Renal cortex interstitium (tissue), 11 donors: ENCODE measurements around the gene KIF7. TPM values are rescaled to one million over a fixed set of nuclear protein-coding genes. Genes with fewer than 3 reads are reported as not detected.

Source experiments
- DNase-seq, 11 donors: peaks; one replicate each; pipeline ENCODE4 v3.0.0-alpha.2; 2013; ENCODE audit warnings: low read depth in 9 of 11, low spot score in 4 of 11; ENCODE audit errors: extremely low read depth in 1 of 11
- polyA plus RNA-seq, 3 donors: library from polyadenylated mRNA; unstranded; fragments of 120-200 nt; gene quantifications; one replicate each; pipeline ENCODE4 v1.2.1, GENCODE V29; 2013; ENCODE audit not compliant: insufficient read length in 3 of 3

KIF7 gene
- polyA plus RNA-seq, 3 donors: 9.3 to 14.2 (median 13.9) TPM

DNA sequence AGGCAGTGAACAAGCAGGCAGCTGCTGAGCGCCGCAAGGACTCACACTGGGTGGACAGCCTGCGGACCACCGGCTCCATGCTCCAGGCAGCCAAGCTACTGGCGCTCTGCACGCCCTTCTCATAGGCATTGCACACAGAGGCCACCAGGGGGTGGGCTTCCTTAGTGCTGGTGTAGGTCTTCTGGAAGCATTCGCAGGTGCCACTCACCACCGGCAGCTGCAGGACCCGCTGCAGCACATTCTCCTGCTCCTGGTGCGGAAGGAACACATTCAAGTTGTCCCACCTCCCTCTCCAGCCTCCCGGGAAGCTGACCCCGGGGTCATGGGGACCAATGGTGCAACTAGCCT, 17.9 kb upstream of the KIF7 start:
- DNase-seq: no peak

DNA sequence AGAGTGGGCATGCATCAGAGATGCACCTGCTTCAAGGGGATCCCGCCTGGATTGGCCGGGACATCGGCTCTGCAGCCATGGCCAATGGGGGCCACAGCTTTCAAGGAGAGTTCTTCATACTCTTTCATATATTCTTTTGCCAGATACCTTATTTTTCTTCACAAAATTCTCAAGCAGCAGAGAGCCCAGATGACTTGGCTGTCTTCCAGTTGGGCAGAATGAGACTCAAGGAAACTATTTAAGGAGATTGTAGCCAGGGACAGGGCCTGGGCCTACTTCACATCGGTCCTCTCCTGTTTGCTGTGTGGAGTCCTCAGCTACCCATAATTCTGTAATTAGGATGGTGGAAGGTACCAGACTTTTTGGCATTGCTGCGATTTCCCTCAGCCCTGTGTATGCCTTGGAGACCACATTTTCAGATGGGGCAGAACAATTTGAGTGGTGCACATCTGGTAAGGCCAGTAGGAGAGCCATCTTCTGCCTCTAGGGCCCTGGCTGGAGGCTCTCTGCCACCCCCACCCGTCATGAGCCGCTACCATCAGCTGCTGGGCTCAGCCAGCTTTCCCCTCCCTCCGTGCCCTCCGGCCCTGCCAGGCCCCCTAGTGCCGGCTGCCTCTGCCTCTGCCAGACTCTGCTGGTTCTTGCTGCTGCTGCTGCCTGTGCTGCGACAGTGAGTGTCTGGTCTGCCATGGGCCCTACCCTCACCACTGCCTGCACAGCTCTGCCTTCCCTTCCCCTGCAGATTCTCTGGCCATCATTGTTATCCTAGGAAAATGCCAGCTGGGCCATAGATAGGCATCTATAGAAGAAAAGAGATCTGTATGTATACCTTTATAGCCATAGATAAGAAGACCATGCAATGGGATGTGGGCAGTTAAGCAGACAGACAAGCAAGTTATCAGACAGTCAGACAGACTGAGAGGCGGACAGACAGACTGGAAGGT, 17.2 kb upstream of the KIF7 start:
- no peak for DNase-seq

DNA sequence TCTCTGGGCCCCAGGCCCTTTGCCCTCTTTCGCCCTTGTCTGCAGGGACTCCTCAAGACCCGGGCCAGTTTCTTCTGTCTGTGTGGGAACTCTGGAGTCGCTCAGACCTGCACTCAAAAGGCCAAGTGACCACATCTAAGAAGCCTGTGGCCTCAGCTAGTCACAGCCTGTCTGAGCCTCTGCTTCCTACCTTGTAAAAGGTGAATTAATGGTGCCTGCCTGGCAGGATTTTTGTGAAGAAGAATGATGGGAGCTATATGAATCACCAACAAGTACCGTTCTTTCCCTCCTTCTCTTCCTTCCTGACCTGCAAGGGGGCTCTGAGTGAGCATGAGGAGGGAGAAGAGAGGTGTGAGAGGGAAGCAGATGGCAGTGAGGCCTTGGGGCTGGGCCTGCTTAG, 16.4 kb upstream of the KIF7 start:
- DNase-seq: no peak

DNA sequence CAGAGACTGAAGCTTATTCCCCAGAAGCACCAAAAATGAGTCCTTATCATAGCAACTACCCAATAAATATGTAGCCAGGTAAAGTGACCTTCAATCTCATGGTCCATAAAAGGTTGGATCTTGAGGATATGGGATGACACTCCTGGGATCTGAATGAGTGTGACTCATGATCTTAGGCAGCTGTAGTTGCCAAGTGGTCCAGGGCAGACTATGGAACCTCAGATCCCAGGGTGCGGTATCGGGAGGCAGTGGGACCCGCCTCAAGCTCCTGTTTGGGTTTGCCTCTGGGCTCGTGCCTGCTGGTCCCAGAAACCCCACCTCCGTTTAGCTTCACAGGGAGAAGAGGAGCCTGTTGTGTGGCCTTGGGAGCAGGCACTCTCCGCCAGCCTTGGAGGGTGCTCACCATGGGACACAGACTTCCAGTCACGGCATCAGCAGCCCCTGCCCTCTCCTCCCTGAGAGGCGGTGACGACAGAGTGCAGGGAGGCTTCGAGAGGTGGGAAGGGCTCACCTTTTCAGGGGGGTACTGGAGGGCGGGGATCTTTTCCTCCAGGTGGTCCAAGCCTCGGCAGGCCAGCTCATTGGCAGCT, 15.8 kb upstream of the KIF7 start:
- no peak for DNase-seq

DNA sequence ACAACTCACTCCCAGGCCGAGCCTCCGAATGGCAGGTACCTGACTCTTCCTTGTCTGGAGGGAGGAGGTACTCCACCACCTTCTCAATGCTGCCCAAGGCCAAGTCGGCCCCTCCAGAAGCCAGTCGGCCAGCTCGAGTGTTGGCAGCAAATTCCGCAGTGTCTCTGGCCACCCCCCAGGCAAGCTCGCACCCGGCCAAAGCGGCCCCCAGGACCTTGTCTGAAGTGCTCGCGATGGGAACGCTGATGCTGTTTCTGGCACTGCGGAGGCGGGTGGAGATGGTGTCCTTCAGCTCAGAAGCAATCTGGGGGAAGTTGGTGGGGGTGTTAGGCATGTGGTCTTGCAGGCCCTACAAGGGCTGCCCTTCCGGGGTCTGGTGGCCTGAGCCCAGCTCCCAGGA, 14.7 kb upstream of the KIF7 start:
- DNase-seq: no peak

DNA sequence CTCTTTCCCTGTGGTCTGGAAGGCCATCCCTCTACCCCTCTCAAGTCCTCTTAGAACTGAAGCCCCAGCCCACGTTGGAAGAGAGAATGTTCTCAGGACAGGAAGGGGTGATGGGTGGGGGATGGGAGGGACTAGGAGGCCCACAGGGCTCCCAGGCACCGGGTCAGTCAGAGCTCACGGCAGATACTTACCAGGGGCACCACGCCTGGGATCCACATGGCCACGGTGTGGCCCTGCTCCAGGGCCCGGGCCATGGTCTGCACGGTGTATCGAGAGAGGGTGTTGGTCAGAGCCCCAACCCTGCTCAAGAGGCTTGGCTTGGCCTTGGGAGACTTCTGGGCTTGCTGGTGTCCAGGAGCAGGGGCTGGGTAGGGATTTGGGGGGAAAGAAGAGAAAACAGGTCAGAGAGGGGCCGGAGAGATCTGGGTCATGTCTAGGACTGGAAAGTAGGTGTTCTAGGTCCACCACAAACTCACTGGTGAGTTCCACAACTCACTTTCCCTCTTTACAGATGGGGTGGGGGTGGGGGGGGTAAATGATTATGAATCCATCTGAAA, 14.1 kb upstream of the KIF7 start:
- no peak for DNase-seq

DNA sequence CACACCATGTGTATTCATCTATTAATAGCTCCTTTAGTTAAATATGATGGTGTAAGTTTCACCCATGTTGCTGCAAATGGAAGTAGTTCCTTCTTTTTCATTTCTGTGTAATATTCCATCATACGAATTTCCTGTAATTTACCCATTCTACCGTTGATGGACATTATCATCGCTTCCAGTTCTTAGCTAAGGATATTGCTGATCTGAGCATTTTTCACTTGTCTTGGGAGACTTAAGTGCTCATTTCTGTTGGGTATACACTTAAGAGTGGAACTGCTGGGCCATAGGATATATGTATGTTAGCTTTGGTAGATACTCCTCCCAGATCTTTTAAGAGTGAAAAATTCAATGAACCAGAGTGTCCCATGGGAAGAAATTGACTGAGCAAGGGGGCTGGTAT, 12.9 kb upstream of the KIF7 start:
- no peak for DNase-seq

DNA sequence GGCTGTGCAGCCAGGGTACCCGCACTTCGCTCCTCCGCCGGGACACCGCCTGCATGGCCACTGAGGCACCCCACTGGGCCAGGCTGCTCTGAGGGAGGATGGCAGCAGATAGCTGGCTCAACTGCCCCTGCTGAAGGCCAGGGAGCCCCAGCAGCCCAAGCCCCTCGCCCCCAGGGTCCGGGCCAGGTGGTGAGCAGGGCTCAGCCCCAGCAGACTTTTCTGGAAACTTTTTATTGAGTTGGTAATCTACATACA, 12.4 kb upstream of the KIF7 start:
- no peak for DNase-seq

DNA sequence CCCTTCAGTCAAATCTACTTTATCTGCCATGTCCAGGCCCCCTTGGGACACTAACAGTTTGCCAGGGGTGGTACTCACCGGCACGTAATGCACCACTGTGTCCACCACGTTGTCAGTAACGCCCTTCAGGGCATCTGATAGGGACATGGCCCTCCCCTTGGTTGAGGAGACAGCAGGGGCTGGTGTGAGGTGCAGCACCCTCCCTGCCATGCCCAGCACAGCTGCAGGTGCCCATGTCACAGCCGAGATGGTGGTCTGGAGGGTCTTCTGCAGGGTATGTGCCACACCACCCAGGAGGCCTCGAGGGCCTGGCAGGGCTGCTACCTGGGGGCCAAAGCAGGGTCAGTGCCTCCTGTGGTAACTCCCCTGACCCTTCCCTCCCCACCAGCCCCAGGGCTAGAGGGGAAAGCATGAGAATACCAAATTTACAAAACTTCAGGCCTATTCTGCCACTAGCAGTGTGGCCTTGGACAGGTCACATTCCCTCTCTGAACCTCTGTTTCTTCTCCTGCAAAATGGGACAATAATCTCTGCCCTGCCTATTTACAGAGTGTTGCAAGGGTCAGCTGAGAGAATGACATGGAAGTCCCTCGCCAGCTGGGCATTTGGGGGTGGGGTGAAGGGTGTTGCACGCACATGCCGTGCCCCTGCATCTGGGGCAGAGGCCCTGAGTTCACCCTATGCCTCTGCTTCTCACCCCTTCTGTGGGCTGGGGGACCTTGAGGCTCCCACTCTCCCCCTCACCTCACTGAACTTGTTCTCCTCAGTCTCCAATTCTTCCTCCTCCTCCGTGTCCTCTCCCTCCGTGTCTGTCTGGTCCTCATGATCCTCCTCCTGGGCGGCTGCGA, 11.8 kb upstream of the KIF7 start:
- DNase-seq: no peak

DNA sequence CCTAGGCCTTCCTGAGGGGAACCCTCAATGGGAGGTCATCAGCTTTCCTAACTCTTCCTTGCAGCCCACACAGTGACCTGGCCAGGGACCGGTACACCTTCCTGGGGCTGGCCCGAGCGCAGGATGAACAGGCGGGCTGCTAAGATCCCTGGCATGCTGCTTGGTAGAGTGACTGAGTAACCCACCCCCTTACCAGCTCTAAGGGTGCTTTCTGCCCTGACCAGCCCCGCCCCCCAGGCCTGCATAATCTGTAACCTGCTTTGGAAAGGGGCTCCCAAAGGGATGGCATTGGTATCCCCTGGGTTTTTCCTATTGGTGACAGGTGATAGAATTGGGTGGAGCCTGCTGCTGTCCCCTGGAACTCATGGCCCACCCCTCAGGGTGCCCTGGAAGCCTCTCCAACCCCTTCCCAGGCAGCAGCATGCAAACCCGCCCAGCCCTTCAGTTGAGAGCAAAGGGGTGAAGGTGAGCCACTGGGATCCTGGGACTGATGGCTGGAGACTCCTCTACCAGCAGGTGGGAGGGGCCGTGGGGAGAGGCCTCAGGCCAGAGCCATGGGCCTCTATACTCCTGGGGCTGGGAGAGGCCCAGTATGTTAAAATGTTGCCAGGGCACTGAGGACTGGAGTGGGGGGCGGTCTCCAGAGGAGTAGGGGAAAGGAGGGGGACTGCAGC, 11.1 kb upstream of the KIF7 start:
- DNase-seq: no peak

DNA sequence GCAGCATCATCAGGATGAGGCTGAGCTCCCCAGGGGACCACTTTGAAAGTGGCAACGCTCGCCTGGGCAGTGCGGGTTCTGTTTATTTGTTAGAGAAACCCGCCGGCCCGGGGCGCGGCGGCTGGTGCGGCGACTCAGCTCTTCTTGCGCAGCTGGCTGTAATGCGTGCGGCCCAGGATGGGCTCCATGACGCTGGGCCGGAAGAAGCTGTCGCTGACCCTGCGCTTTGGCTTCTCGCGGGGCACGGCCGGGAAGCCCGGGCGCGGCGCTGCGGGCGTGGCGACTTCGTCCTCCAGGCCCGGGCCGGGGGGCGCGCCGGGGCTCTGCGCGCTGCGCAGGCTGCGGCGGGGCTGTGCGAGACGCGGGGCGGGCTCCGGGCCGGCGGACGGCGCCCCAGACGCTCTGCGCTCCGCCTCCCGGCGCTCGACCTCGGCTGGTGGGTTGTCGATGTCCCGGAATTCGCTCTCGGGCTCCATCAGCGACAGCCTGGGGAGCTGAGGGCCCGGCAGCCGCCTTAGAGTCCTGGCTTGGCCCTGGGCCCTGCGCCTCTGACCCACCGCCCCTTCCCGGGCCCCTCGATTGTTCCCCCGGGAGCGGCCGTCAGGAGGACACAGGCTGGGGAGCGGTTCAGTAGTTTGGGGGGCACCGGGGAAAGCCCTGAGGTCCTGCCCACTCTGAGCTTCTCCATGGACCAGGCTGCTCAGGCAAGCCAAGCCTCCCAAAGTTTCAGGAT, 10.3 kb upstream of the KIF7 start:
- DNase-seq: peak in 4 of 11 donors; percentile 44 to 51 (median 49)

DNA sequence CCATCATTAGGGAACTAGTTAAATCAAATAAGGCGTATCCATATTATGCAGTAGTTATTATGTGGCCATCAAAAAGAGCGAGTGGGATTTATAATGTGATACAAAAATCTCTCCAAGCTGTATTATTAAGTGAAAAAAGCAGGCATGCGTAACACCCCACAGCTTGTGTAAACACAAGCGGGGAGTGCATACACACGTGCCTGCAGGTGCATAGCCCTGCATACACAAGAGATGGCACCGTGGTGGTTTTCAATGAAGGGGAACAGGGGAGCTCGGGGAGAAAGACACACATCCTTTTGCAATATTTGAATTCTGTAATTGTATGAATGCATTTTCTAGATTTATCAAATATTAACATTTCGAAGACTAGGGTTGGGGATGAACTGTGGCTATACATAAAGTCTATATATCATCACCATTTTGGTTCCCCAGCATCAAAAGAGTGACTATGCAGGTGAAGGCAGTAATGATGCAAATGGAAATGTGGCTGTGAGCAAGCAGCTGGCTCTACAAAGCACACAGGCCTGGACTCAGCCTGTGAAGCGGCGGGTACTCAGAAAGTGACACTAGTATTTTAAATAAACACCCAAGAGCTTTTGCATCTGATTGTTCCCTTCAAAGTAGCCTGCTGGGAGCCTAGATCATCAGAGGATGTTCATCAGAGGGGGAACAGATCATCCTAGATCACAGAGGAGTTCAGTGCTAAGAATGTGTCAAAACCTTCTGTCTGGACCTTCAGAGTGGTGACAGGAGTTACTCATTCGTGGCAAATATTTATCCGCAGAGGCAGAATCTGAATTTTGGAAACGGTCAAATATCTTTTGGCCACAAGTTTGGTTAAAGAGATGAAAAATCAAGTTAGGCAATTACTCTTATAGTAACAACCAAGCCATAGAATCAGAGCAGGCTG, 9.4 kb upstream of the KIF7 start:
- DNase-seq: no peak

DNA sequence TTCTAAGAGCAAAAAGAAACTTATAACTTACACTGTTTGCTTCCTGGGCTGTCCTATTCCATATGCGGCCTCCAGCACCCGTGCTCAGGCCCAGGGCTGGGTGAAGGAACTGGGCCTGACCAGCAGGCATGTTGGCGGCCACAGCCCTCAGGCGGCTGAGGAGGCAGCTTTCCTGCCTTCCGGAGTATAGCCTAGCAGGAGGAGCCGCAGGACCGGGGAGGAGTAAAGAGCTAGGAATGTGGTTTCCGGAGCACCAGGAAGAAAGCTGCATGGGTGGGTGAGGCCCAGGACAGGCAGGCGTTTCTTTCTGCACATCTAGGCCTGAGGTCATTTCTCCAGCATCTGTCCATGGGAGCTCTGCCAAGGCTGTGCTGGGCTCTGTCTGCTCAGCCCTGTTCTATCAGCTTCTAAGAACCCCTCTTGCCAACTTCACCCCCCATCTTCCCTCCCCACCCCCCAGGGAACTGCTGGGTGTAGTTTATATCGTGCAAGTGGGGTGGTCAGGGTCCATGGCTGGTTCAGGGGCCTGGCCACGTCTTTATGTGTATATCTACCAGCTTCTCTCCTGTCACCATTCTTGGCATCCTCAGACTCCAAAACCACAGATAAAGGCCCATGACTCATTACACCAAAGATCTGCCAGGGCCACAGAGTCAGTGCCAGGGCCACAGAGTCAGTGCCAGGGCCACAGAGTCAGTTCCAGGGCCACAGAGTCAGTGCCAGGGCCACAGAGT, 7.8 kb upstream of the KIF7 start:
- DNase-seq: peak in 3 of 11 donors; percentile 23 to 32 (median 28)

DNA sequence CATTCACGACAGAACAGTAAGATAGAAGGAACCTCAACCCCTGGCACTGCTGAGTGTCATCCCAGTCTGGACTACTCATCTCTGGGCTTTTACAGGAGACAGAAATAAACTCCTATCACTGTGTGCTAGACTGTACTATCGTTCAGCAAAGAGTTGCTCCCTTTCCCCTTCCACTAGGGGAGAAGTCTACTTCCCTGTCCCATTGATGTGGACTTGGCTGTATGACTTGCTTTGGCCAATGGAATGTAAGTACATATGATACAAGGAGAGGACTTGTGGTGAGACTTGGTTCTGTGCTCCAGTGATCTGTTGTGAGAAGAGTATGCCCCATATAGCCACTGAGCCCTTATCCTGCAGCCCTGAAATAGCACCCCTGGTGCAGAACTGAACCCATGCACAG, 5.3 kb upstream of the KIF7 start:
- no peak for DNase-seq

DNA sequence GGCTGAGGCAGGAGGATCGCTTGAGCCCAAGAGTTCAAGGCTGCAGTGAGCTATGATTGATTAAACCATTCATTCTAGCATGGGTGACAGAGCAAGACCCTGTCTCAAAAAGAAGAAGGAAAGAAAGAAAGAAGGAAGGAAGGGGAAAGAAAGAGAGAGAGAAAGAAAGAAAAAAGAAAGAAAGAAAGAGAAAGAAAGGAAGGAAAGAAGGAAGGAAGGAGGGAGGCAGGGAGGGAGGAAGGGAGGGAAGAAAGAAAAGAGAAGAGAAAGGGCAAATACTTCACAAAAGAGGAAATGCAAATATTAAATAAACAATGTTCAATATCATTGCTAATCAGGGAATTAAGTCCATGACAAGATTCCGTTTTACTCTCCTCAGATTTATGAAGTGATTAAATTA, 4.0 kb upstream of the KIF7 start:
- no peak for DNase-seq

DNA sequence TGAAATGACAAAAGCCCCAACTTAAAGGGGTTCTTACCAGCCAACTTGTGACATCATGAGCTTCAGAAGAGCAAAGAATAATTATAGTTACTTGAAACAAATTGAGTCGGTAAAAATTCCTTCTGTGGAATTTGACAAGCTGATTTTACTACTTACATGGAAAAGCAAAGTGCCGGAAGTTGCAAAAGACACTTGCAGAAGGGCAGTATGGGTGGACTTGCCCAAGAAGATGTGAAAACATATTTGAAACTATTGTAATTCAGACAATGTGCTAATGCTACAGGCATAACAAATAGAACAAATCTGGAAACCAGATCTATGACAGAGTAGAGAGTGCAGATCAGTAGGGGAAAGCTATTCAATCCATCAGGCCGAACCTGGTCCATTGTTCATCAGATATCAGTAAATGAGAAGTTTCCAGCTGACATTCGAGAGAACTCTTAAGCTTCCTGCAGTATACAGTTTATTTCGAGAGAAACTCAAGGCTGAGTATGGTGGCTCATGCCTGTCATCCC, 2.5 kb upstream of the KIF7 start:
- no peak for DNase-seq
